Uterus (tissue), 2 donors: ENCODE results near the gene AGPAT4.

Experiments used
- CTCF ChIP-seq, 4 experiments: fragments of 200-600 bp in 2 of 4; fragments of 450-650 bp in 2 of 4; sonication (generic) in 2 of 4; IDR thresholded peaks; one replicate each; pipeline ENCODE4 v1.5.1; 2016 to 2019; ENCODE audit warnings: antibody characterized with exemption in 4 of 4, mild to moderate bottlenecking in 2 of 4, moderate library complexity in 1 of 4
- POLR2A ChIP-seq, 2 donors: fragments of 450-650 bp; IDR thresholded peaks; one replicate each; pipeline ENCODE4 v1.6.1; 2016; ENCODE audit warnings: antibody characterized with exemption in 2 of 2, mild to moderate bottlenecking in 1 of 2, moderate library complexity in 1 of 2

GRCh38 chr6:161265975-161266374, 7.9 kb downstream of the AGPAT4 start:
- TF ChIP-seq CTCF (IDR thresholded peaks at IDR 0.05) (no peak), POLR2A (IDR thresholded peaks at IDR 0.05) (no peak)
